AG04450 (cell line): Measurements from ENCODE around the gene CHCT1. TPM values are rescaled to one million over a fixed set of nuclear protein-coding genes. Genes with fewer than 3 reads are reported as not detected.

Experiments
- CTCF ChIA-PET: fragments of 300-600, 350-600 bp; formaldehyde crosslinking; extraction: SDS; loops from one replicate; lab custom pipeline; 2022; ENCODE audit warnings: antibody characterized with exemption, inconsistent platforms; lab: Charles Lee
- POLR2A ChIA-PET: fragments of 350-600 bp; formaldehyde crosslinking; extraction: SDS; loops from one replicate; lab custom pipeline; 2021; ENCODE audit warnings: antibody characterized with exemption, inconsistent platforms; lab: Yijun Ruan, JAX
- DNase-seq: peaks from one replicate; pipeline ENCODE4 v3.0.0-alpha.2; 2011; ENCODE audit warnings: low read depth, low spot score
- H3K27ac ChIP-seq: one replicate; pipeline ENCODE4 v1.5.1; 2012; ENCODE audit warnings: low read depth, low read length, control low read depth
- H3K27me3 ChIP-seq: one replicate; pipeline ENCODE4 v1.6.0; 2012; ENCODE audit warnings: low read length; ENCODE audit not compliant: control insufficient read depth, insufficient read depth
- H3K4me3 ChIP-seq: 2 replicates; pipeline ENCODE4 v1.5.1; 2011; ENCODE audit warnings: mild to moderate bottlenecking, low read depth, low read length, control low read depth
- H3K9me3 ChIP-seq: 2 replicates; pipeline ENCODE4 v1.5.1; 2012; ENCODE audit warnings: low read length; ENCODE audit not compliant: control insufficient read depth, insufficient read depth
- CTCF ChIP-seq: IDR thresholded peaks from 2 replicates; pipeline ENCODE4 v1.5.1; 2011; ENCODE audit warnings: low read depth, low read length, control low read depth, inconsistent platforms
- polyA plus RNA-seq: library from polyadenylated mRNA; depleted of rRNA; stranded (reverse); fragments of >200 nt; gene quantifications from 2 replicates; pipeline ENCODE4 v1.2.3, GENCODE V29; 2011; rRNA removed

CHCT1 gene
- polyA plus RNA-seq, 1 experiment, result not detected

- TF ChIP-seq CTCF, result no peak
- POLR2A ChIA-PET, result no interaction called here
- Histone ChIP-seq H3K4me3 (no peak overlapping the region), H3K27me3 (no peaks in the 10 kb centered on the region), H3K27ac (no peak overlapping the region), H3K9me3 (no peaks in the 10 kb centered on the region)
- DNase-seq, result peak; percentile 4
- CTCF ChIA-PET, result interaction anchor here (0.8 to 1.2 kb wide), 2 partner anchors 102 to 133 kb away, joined by 3 to 5 read pairs; no protein-coding TSS in a partner anchor
Measured at GRCh38 chr17:60468371-60468770, 46.1 kb downstream of the CHCT1 start.

GRCh38 chr17:60471451-60471850, 49.2 kb downstream of the CHCT1 start:
- CTCF ChIA-PET, result no interaction called here
- POLR2A ChIA-PET, result no interaction called here
- no peak for DNase-seq
- Histone ChIP-seq H3K27ac (no peak overlapping the region), H3K4me3 (no peak overlapping the region), H3K9me3 (no peaks in the 10 kb centered on the region), H3K27me3 (no peaks in the 10 kb centered on the region)
- TF ChIP-seq CTCF, result no peak

- Histone ChIP-seq H3K27ac (no peak overlapping the region), H3K9me3 (no peaks in the 10 kb centered on the region), H3K4me3 (no peak overlapping the region), H3K27me3 (no peaks in the 10 kb centered on the region)
- ChIA-PET CTCF (no interaction called here), POLR2A (no interaction called here)
- TF ChIP-seq CTCF, result no peak
- DNase-seq, result no peak
Measured at GRCh38 chr17:60472449-60472848, 50.2 kb downstream of the CHCT1 start.

- Histone ChIP-seq H3K27me3 (no peaks in the 10 kb centered on the region), H3K9me3 (no peaks in the 10 kb centered on the region), H3K27ac (no peak overlapping the region), H3K4me3 (no peak overlapping the region)
- CTCF ChIA-PET, result no interaction called here
- POLR2A ChIA-PET, result no interaction called here
- TF ChIP-seq CTCF, result no peak
- no peak for DNase-seq
Measured at GRCh38 chr17:60473788-60474187, 51.5 kb downstream of the CHCT1 start.

Other genes starting within 250 kb of the CHCT1 start
- gene USP32, start 30.4 kb upstream of the CHCT1 start, polyA plus RNA-seq, result 40.7 and 42.6 TPM in 2 replicates
- 37.0 and 55.1 TPM in 2 replicates for gene APPBP2, start 103.8 kb downstream of the CHCT1 start, polyA plus RNA-seq
- gene PPM1D, start 177.7 kb downstream of the CHCT1 start, polyA plus RNA-seq, result 8.0 and 12.2 TPM in 2 replicates